Bronchial epithelial cell (primary cell): ENCODE results near the gene PCGF1. TPM values are rescaled to one million over a fixed set of nuclear protein-coding genes. Genes with fewer than 3 reads are reported as not detected.

Experiments used
- DNase-seq: peaks from one replicate; pipeline ENCODE4 v3.0.0-alpha.2; 2010; ENCODE audit warnings: low read depth
- FAIRE-seq: peaks from 2 replicates; lab custom pipeline; 2011; peaks lifted over from hg19 to GRCh38; lab: Jason Lieb, UNC
- H3K27me3 ChIP-seq: 2 replicates; pipeline ENCODE4 v1.5.1; 2011; ENCODE audit warnings: low read length; ENCODE audit not compliant: control insufficient read depth, insufficient read depth
- H3K36me3 ChIP-seq: 2 replicates; pipeline ENCODE4 v1.5.1; 2011; ENCODE audit warnings: low read length; ENCODE audit not compliant: control insufficient read depth, insufficient read depth
- H3K4me3 ChIP-seq: 2 replicates; pipeline ENCODE4 v1.5.1; 2011; ENCODE audit warnings: mild to moderate bottlenecking, low read depth, low read length, control low read depth
- CTCF ChIP-seq: IDR thresholded peaks from 2 replicates; pipeline ENCODE4 v1.5.1; 2011; ENCODE audit warnings: mild to moderate bottlenecking, moderate library complexity, low read length, control low read depth, inconsistent platforms; ENCODE audit not compliant: insufficient read depth, severe bottlenecking
- total RNA-seq: library from RNA; depleted of rRNA; stranded (reverse); fragments of >200 nt; gene quantifications from 2 replicates; pipeline ENCODE4 v1.2.1, GENCODE V29; 2014

Gene PCGF1
- total RNA-seq, 1 donor from 2014 or later, result 35.5 TPM

DNA sequence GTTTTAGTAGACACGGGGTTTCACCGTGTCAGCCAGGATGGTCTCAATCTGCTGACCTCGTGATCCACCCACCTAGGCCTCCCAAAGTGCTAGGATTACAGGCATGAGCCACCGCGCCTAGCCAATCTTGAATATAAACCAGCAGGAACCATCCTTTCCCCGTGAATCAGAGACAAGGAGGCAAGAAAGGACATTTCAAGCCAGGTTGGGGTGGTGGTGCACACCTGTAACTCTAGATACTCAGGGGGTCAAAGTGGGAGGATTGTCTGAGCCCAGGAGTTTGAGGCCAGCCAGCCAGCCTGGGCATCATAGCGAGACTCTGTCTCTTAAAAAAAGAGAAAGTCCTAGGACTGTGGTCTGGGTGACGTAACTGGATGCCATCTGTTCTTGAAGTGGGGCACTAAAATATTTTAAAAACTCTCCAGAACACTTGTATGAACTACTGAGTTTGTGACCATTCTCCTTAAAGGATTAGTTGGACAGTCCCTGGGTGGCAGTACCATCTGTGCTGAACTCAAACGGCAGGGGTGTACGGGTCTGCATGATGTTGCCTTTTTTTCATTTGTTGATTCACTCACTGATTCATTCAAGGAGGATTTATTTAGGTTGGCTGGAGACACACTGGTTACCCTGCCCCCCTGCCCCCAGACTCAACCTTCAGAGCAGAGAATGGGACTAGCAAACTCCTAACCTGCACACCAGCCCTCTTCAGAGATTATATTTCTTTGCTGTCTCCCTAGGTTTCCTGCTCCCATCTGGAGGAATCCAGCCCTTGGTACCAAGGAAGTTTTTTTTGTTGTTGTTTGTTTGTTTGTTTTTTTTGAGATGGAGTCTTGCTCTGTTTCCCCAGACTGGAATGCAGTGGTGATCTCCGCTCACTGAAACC lies 3.9 kb upstream of the PCGF1 start:
- Histone ChIP-seq H3K4me3 (no peak overlapping the region), H3K27me3 (peaks cover 44% of the 10 kb centered on the region), H3K36me3 (no peaks in the 10 kb centered on the region)
- TF ChIP-seq CTCF, result no peak
- no peak for DNase-seq
- no peak for FAIRE-seq

GRCh38 chr2:74510272-74510671 lies 2.8 kb upstream of the PCGF1 start:
- DNase-seq (no peak), FAIRE-seq (no peak)
- Histone ChIP-seq H3K4me3 (no peak overlapping the region), H3K27me3 (peaks cover 37% of the 10 kb centered on the region), H3K36me3 (peaks cover 6% of the 10 kb centered on the region)
- TF ChIP-seq CTCF, result no peak

DNA sequence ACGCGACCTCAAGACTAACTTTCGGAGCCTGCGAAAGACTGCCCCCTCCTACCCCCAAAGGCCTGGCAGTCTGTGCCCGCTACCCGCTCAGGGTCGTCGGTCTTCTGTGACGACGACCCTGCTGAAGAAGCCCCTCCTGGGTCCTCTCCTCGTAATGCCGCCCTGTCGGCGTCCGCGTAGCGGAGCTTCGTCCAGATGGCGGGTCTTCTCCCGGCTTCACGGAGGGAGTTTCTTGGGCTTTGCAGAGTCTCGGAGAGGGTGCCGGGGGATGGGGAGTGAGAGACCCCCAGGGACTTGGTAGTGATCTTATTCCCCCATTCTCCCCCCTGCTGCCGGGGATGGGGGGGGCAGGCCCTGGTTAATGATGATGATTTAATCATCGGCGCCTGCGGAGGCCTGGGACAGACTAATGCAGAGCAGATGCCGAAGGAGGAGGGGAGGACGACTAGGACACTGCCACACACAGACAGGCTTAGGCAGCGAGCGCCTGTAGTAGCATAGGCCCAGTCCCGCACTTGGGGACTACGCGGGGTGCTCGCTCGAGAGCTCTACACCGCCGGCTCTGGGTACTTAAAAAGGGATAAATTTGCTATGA lies 528 bp upstream of the PCGF1 start:
- no peak for TF ChIP-seq CTCF
- FAIRE-seq (no peak), DNase-seq (peak; percentile 25)
- Histone ChIP-seq H3K27me3 (peaks cover 18% of the 10 kb centered on the region), H3K4me3 (peak overlapping the region; percentile 70), H3K36me3 (peaks cover 7% of the 10 kb centered on the region)

- FAIRE-seq (no peak), DNase-seq (no peak)
- peaks cover 2% of the 10 kb centered on the region for H3K27me3 ChIP-seq
- TF ChIP-seq CTCF, result no peak
- peaks cover 7% of the 10 kb centered on the region for H3K36me3 ChIP-seq
- no peak overlapping the region for H3K4me3 ChIP-seq
Observed at GRCh38 chr2:74505448-74506246, 1.8 kb downstream of the PCGF1 start.

GRCh38 chr2:74504591-74504990 lies 2.9 kb downstream of the PCGF1 start:
- no peak for DNase-seq
- FAIRE-seq, result no peak
- TF ChIP-seq CTCF, result no peak
- Histone ChIP-seq H3K4me3 (no peak overlapping the region), H3K36me3 (peaks cover 7% of the 10 kb centered on the region), H3K27me3 (peaks cover 5% of the 10 kb centered on the region)
